Cerebellar nuclear complex (tissue), 1 donor: Measurements from ENCODE around the gene FGF12.

Experiments
- DNase-seq, 2 experiments: peaks; one replicate each; lab custom pipeline; 2025; lab: John Stamatoyannopoulos, UW

The FGF12 gene

GRCh38 chr3:192108820-192109219 is 618.5 kb downstream of the FGF12 start:
- no peak for DNase-seq

GRCh38 chr3:192106543-192106942 is 620.8 kb downstream of the FGF12 start:
- DNase-seq, result no peak

DNA sequence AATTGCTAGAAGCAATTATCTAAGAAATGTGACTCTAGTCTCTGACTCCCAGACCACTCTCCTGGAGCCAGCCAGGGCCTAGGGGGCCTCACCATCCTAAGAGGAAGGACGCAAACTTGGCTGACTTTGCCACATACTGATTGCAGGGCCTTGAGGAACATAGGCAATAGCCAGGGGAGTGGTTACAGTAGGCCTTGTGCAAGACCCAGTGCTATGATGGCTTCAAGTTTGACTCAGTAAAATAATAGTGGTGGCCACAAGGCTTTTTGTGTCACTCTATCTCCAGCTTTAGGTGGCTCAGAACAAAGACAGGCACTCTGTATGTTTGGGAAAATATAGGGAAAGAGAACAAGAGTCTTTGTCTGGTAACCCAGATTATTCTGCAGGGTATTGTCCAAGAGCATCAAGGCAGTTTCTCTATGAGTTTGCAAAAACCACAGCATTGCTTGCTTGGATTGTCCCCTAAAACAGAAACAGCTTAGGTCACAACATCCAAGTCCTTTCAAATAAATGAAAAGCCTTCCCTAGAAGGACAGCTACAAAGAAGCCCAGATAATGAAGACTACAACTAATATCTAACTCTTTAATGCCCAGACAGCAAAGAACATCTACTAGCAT is 634.8 kb downstream of the FGF12 start:
- DNase-seq, result no peak

- DNase-seq, result no peak
Observed at GRCh38 chr3:192091831-192092230, 635.5 kb downstream of the FGF12 start.

DNA sequence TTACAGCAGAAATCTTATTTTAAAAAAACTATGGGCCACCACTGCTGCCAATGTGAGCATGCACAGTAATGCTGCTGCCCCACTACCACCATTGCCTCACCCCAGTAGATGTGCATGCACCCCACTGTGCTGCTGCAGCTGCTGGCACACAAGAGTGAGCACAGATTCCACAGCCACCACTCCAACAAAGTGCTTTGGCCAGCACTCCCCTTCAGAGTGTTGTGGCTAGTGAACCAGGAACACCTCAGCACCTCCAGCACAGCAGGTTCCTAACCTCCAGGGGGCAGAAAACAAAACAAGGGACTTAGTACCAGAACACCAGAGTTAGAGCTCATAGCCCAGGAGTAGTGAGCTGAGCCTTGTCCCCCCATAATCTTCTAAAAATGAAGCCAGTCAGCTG is 636.8 kb downstream of the FGF12 start:
- DNase-seq, result no peak
